NCI-H2196 treated with DMSO at 0.1 percent for 48 hours (cell line): ENCODE measurements around the gene MEN1.
"Not testable (repeated sequence)": the region's sequence is repeated elsewhere in the genome, so short reads cannot be mapped to it uniquely, and the experiment has no call there.

ENCODE experiments used
- DNase-seq: peaks from one replicate; lab custom pipeline; 2025; ENCODE audit not compliant: unreplicated experiment; lab: John Stamatoyannopoulos, UW

The MEN1 gene

GRCh38 chr11:64834031-64834722 is 23.8 kb upstream of the MEN1 start:
- DNase-seq, result no peak

GRCh38 chr11:64833509-64833908 is 23.2 kb upstream of the MEN1 start:
- no peak for DNase-seq

DNA sequence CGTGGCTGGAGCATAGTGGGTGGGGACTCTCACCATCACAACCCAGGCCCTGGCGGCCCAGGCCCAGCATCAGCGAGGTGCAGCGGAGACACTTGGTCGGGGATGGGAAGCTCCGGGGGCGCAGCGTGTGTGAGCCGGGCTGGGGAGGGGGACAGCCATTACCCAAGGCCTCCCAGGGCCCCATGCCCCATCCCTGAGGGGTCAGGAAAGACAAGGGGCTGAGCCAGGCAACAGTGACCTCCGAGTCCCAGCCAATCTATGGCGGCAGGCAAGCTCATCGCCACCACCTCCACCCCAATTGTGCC is 22.8 kb upstream of the MEN1 start:
- no peak for DNase-seq

DNA sequence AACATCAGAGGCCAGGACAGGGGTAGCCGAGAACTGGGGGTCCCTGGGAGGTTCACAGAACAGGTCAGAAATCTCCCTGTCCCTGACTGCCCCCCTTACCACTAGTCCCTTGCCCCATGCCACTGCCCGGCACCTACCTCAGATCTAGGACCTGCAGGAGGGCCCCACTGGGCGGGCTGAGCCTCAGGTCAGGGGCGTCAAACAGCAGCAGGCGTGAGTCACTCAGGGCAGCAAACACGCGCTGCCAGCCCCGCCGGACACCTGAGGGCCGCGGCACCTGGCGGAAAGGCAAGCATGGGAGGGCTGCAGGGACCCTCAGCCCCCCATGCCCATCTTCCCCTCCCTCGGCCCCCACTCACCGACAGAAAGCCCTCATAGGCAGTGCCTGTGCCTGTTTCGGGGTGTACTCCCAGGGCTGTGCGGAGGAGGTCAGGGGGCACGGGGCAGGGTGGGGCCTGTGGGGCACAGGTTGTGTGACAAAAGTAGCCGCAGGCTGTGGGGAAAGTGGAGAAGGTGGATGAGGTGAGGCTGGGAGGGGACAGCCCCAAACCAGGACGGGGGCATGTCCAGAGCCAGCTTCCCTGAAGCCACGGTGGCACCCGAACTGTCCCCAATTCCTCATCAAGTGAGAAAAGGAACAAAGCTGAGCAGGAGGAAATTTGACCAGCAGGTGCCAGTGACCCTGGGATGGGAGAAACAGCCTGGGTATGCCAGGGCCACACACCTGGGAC is 22.3 kb upstream of the MEN1 start:
- DNase-seq, result no peak

DNA sequence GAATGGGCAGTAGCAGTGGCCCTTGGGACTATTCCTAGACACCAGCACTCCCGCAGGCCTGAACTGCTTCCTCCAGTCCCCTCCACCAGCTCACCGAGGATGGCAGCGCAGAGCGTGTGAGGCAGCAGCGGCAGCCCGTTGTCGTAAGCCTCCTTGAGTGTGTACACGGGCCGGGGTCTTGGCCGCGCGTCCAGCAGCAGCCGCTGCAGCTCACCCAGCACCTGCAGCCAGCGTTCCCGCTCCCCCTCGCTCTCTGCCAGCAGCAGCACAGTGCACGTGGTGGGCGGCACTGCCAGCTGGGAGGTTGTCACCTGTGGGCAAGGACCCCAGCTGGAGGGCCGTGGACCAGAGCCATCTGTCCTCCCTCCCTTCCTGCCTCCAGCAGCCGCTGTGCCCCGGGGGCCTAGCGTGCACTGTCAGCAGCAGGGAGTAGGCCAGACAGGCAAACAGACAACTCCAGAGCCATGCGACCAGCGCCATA is 21.1 kb upstream of the MEN1 start:
- no peak for DNase-seq

- DNase-seq, result no peak
These were observed 19.3 kb upstream of the MEN1 start for GRCh38 chr11:64829536-64830251.

DNA sequence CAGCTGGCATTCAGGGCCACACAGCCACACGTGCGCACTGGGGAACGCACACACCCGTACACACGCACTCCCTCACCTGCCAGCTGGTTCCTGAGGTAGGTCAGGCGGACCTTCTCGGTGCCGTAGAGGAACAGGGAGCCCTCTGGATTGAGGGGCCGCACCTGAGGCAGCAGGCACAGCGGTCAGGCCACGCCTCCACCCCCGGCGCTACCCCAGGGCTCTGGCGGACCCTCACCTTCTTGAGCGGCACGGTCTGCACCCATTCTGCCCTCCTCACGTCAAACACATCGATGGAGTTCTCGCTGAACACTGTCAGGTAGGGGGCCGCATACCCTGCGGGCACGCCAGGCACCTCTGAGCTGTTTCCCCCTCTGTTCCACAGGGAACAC is 17.1 kb upstream of the MEN1 start:
- no peak for DNase-seq

DNA sequence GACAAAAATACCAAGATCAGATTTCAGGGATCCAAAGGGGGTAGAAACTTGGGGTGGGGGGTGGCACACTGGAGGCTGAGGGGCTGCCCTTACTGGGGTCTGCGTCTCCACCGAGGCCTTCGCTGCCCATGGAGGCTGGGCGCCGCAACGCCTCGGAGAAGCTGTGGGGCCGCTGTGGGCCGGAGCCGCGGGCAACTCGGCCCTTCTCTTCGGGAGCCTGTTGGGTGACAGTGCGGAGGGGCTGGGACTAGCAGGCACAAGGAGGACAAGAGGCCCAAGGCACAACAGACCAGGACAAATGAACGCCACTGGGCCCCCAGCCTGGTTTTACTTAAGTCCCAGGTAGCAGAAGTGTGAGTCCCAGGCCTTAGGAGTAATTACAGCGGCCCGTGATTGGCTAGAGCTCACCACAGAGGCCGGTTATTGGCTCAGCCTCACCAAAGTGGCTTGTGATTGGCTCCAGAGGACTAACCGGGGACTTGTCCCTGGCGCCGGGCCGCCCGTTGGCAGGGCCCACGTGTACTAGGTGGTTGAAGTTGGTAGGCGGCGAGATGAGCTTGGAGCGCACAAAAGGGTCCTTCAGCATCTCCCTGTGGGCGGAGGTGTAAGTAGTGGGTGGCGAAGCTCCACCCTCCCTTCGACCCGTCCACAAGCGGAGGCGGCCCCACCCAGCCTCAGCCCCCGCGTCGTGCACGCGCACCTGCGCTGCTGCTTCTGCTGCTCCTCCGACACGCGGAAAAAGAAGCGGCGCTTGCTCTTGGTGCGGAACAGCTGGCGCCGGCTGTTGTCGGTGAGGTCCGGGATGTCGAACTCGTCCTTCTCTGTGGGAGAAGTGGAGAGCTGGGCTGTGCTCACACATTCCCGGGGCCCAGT is 16.5 kb upstream of the MEN1 start:
- DNase-seq, result no peak

- DNase-seq, result no peak
These were observed 15.7 kb upstream of the MEN1 start for GRCh38 chr11:64826062-64826461.

- no peak for DNase-seq
These were observed 13.3 kb upstream of the MEN1 start for GRCh38 chr11:64823568-64824119.

DNA sequence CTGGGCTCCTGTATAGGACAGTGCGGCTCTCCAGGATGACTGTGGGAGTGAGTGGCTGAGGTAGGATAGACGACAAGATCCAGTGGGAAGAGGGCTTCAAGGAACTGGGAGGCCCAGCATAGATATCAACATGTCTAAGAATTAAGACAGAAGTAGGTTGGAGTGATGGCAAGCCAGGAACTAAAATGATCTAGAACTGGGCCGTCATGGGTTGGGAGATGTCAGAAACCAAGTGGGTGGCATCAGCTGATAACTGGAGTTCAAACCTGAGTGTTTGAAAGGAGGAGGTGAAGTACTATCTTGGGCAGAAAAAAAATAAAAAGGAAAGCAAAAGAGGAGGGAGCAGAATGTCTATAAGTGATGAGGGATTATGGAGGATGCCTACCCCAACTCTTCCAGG is 7.1 kb upstream of the MEN1 start:
- DNase-seq, result no peak

DNA sequence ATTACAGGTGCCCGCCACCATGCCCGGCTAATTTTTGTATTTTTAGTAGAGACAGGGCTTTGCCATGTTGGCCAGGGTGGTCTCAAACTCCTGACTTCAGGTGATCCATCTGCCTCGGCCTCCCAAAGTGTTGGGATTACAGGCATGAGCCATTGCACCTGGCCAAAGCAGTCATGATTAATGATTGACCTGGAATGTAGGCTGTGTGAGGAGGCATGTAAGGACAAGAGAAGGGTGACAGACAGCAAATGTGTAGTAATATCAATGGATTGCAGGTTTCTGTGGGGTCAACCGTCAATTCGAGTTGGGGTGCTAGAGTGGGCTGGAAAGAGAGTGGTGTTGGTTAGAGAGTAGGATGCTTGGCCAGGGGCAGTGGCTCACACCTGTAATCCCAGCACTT is 5.1 kb upstream of the MEN1 start:
- not testable (repeated sequence) for DNase-seq

- DNase-seq, result no peak
These were observed 4.4 kb upstream of the MEN1 start for GRCh38 chr11:64814712-64815187.

GRCh38 chr11:64813826-64814225 is 3.5 kb upstream of the MEN1 start:
- no peak for DNase-seq

DNA sequence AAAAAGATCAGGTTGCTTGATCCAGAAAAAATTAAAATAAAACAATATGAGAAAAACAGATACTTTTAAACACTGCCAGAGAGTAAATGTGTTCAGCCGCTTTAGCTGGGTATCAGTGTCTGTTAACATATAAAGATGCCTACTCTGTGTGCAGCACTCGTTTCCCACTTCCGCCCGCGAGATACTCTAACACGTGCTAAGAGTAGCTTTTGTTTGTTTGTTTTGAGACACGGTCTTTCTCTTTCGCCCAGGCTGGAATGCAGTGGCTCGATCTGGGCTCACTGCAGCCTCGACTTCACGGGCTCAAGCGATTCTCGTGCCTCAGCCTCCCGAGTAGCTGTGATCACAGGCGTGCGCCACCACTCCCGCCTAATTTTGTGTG is 531 bp upstream of the MEN1 start:
- DNase-seq, result peak; percentile 75

GRCh38 chr11:64809781-64810241 is 540 bp downstream of the MEN1 start:
- no peak for DNase-seq

GRCh38 chr11:64805481-64805880 is 4.9 kb downstream of the MEN1 start:
- DNase-seq, result no peak

DNA sequence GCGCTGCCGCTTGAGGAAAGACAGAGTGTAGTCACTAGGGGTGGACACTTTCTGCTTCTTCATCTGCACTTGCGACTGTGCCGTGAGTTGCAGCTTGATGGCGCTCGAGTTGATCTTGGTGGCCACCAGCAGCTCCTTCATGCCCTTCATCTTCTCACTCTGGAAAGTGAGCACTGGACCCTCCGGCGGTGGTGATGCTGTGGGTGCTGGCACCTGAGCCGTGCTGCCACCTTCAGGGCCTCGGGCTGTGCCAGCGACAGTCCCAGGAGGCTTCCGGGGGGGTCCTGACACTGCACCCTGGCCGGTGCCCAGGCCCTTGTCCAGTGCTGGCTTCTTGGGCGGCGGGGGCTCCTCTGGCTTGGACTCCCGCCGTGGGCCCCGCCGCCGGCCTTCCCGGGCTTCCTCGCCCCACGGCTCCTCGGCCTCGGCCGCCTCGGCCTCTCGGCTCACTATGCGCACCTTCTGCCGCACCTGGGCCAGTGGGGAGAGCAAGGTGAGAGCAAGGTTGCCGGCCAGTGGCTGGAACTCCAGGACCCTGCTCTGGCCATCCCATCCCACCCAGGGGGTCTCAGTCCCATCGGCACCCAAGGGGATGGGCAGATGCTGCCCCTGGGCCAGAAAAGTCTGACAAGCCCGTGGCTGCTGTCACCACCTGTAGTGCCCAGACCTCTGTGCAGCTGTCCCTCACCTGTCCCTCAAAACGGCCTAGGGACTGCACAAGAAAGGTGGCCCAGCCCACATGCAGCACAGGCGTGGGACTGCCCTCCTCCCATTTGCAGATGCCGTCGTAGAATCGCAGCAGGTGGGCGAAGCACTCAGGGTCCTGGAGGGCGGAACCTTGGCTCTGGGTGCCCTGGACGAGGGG is 5.8 kb downstream of the MEN1 start:
- DNase-seq, result no peak

DNA sequence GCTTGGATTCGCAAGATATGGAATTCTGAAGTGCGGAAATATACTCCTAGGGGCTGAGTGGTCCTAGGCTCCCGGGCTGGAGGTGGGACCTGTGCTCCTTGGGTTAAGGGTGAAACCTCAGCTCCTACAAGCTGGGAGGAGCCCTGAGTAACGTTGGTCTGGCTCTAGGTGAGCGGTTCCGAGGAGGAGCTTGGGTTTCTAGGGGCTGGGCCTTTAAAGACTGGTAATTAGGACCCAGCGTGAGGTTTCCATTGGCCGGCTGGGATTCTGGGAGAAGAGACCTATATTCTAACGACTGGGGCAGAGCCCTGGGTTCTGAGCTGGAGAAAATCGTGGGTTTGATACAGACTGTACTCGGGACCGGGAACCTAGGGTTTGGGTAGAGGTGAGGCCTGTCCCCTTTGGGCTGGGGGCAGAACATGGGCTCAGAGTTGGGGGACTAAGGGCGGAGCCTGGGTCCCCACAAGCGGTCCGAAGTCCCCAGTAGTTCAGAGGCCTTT is 6.5 kb downstream of the MEN1 start:
- DNase-seq, result peak; percentile 76
